AG04449 (cell line): ENCODE results near the gene TLR6.

Source experiments
- CTCF ChIA-PET: fragments of 350-600 bp; formaldehyde crosslinking; extraction: SDS; loops from one replicate; lab custom pipeline; 2021; ENCODE audit warnings: antibody characterized with exemption; lab: Yijun Ruan, JAX
- POLR2A ChIA-PET: fragments of 400-600, 350-600 bp; formaldehyde crosslinking; extraction: SDS; loops from one replicate; lab custom pipeline; 2020; ENCODE audit warnings: antibody characterized with exemption, inconsistent platforms; lab: Yijun Ruan, JAX
- DNase-seq: peaks from one replicate; pipeline ENCODE4 v3.0.0-alpha.2; 2010; ENCODE audit warnings: low read depth, low spot score
- H3K4me3 ChIP-seq: 2 replicates; pipeline ENCODE4 v1.5.1; 2011; ENCODE audit warnings: low read depth, mild to moderate bottlenecking, control low read depth, low read length
- CTCF ChIP-seq: IDR thresholded peaks from one replicate; pipeline ENCODE4 v1.5.1; 2011; ENCODE audit warnings: mild to moderate bottlenecking, moderate library complexity, low read length, control low read depth, inconsistent platforms; ENCODE audit not compliant: insufficient read depth; ENCODE audit errors: missing control alignments

The TLR6 gene, protein sequence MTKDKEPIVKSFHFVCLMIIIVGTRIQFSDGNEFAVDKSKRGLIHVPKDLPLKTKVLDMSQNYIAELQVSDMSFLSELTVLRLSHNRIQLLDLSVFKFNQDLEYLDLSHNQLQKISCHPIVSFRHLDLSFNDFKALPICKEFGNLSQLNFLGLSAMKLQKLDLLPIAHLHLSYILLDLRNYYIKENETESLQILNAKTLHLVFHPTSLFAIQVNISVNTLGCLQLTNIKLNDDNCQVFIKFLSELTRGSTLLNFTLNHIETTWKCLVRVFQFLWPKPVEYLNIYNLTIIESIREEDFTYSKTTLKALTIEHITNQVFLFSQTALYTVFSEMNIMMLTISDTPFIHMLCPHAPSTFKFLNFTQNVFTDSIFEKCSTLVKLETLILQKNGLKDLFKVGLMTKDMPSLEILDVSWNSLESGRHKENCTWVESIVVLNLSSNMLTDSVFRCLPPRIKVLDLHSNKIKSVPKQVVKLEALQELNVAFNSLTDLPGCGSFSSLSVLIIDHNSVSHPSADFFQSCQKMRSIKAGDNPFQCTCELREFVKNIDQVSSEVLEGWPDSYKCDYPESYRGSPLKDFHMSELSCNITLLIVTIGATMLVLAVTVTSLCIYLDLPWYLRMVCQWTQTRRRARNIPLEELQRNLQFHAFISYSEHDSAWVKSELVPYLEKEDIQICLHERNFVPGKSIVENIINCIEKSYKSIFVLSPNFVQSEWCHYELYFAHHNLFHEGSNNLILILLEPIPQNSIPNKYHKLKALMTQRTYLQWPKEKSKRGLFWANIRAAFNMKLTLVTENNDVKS

DNA sequence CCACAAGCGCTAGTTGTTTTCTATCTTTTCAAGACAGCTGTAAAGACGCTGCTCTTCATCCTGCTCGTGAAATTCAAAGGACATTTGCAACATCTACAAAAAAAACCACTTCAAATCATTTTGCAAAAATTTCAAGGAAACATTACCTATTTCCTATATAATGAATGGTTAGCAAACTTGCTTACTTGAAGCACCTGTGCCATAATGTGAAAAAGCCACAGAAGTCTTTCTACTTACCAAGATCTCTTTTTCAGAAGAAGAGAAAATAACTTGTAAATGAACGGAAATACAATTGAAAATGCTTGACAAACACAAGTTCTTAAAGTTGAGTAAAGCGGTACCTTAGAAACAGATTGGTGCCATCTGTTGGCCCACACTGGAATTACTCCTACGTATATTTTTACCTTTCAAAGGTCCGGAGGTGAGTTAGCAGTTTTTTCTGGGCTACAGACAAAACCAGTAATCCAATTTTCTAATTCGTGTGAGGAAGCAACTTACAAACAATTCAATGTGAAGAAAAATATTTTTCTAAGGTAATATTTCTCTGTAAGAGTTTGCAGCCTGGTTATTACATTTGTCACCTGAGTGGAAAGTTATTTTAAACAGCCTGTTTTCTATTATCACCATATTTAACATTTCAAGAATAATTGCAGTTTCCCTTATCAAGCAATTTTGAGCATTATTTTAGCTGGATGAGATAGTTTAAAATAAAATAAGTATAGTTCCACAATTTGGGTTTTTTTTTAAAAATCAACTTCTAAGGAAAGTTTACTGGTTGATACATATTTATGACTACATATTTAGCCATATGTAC is at the start of gene TLR6:
Gene TLR6 (minus strand): TSS at position 294 of the 814 bp plus-strand sequence. CDS start 27,344 bp downstream, outside the sequence.
- ChIA-PET CTCF (interaction anchor here (0.7 to 3.5 kb wide), 20 partner anchors 10 to 98 kb away, joined by 3 to 30 read pairs (median 5); partner anchors contain the start of genes FAM114A1, TLR1 and TLR10), POLR2A (no interaction called here)
- TF ChIP-seq CTCF: peak; percentile 50
- H3K4me3 ChIP-seq: peak within 1 kb of the TSS; percentile 39
- DNase-seq: no peak

- CTCF ChIA-PET: interaction anchor here (0.9 to 1.6 kb wide), 2 partner anchors 229 to 276 kb away, joined by 4 read pairs; no protein-coding TSS in a partner anchor
Observed at GRCh38 chr4:38905652-38906385, 49.2 kb upstream of the TLR6 start.

GRCh38 chr4:38904682-38905081 is 48.1 kb upstream of the TLR6 start:
- no peak for DNase-seq
- CTCF ChIA-PET: interaction anchor here (0.6 to 4.9 kb wide), 3 partner anchors 10 to 230 kb away, joined by 3 to 48 read pairs (median 6); no protein-coding TSS in a partner anchor
- no peak overlapping the region for H3K4me3 ChIP-seq
- POLR2A ChIA-PET: no interaction called here
- TF ChIP-seq CTCF: no peak

More at GRCh38 chr4:38905652-38906385, 49.2 kb upstream of the TLR6 start:
- POLR2A ChIA-PET: no interaction called here
- no peak for DNase-seq
- no peak overlapping the region for H3K4me3 ChIP-seq
- no peak for TF ChIP-seq CTCF

DNA sequence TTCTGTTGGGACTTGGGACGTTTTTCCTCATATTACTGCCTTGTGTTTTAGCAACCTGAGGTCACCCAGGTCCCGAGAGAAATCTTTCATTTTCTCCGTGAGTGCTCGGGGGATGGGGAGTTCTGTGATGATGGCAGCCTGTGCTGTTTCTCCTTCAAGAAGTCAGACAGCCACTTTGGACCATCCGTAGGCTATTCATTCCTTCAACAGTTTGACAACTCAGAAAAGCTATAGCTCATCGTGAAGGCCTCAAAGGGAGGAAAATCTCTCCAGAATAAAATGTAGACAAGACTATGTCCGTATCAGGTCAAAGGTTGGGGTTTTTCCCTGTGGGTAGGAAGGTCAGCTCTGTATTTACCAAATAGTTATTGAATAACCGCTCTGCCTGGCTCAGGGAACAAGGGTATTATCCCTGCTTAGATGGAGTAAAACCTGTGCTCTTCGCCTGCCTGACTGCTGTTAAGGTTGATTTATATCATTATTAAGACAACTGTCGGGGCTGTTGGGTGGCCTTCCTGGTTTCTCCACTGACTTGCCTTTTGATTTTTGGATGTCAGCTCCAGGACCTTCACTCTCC is 47.6 kb upstream of the TLR6 start:
- TF ChIP-seq CTCF: no peak
- no peak for DNase-seq
- no peak overlapping the region for H3K4me3 ChIP-seq
- POLR2A ChIA-PET: no interaction called here
- CTCF ChIA-PET: interaction anchor here (1.6 to 4.9 kb wide), 4 partner anchors 9 to 230 kb away, joined by 3 to 48 read pairs (median 20); no protein-coding TSS in a partner anchor

DNA sequence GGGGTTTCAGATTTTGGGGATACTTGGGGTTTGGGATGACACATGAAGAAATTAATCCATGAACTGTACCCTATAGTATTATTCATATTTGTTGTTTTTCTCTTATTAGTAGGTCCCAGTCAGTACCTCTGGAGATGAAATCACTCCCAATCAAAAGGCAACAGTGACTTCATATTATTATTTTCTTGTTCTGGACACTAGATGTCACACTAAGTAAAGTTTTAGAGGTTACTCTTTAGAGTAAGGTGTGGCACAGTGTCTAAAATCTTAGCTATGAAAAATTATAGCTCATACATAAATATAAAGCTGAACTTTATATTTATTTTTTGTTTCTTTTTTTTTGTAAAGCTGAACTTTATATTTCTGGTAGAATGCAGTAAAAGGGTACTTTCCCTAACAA is 46.1 kb upstream of the TLR6 start:
- no peak for DNase-seq
- H3K4me3 ChIP-seq: no peak overlapping the region
- ChIA-PET CTCF (interaction anchor here (0.6 to 4.9 kb wide), 12 partner anchors 11 to 232 kb away, joined by 3 to 48 read pairs (median 4); no protein-coding TSS in a partner anchor), POLR2A (no interaction called here)
- TF ChIP-seq CTCF: no peak
